NCI-H146 (cell line): Measurements from ENCODE around the gene MGAT3.

Source experiments
- DNase-seq: peaks from one replicate; lab custom pipeline; 2025; lab: John Stamatoyannopoulos, UW

The MGAT3 gene

DNA sequence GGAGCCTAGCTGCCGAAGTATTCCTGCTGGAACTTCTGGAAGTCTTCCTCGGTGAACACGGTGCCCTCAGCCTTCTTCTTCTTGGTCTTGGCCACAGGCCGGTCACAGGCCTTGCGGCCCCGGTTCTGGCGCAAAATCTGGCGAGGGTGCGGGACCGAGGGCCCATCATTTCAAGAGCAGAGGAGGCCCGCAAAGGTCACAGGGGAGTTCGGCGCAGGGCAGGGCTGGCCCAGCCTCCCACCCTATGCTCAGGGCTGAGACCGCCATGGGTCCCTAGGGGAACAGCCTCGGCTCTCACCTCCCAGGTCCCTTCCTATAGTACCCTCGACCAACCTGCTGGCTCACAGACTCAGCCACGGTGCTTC, 72.7 kb downstream of the MGAT3 start:
- no peak for DNase-seq

GRCh38 chr22:39530116-39530515, 73.3 kb downstream of the MGAT3 start:
- no peak for DNase-seq

GRCh38 chr22:39530692-39531331, 74.0 kb downstream of the MGAT3 start:
- no peak for DNase-seq

GRCh38 chr22:39532215-39533073, 75.6 kb downstream of the MGAT3 start, which contains the start of gene RPS19BP1:
TSS of gene RPS19BP1 (minus strand) at chr22:39532748. CDS start at chr22:39532738, 10 bp downstream.
- peak; percentile 99 for DNase-seq

DNA sequence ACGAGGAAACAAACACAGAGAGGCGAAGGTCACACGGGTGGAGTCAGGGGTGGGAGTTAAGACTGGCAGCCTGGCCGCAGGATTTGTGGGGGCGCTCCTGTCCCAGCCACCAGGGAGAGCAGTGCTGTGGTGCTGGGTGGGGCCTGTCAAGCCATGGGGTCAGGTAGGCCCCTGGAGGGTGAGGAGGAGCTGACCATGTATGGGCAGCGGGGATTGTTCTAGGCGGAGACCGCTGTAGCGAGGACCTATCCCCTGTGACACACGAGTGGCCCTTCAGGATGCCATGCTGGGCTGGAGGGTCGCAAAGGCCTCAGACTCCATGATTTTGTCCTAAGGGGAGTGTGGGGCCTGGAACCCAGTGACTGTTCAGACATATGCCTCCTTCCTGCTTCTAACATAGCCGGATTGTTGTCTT, 77.3 kb downstream of the MGAT3 start:
- no peak for DNase-seq

DNA sequence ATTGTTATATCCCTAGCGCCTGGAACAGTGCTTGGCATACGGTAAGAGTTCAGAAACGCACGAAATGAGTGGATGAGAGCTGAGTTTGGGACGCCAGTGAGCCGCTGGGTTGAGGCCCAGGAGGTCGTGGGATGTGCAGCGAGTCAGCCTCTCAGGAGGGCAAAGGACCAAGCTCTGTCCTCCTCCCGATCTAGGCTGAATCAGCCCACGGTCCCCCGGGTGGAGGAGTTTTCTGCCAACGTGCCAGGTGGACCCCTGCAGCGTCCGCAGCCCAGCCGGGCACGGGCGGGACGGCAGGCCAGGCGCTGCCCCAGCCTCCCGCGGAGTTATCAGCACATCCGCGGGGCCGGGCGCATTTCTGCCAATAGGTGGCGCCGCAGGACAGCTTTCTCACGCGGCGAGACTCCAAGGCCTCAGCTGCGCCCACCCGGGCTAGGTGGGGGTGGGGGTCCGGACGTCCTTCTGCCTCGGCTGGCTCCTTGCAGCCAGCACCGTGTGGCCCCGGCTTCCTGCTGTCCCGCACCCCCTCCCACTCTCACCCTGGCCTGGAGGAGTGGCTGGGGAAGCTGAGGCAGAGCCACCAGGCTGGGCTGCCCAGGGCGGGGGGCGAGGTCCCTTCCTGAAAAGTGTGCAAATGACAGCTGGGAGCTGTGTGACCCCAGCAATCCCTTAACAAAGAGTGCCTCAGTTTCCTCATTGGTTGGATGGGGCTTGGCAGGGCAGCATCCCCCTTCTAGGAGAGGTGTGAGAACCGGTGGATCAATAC, 78.0 kb downstream of the MGAT3 start:
- peak; percentile 62 for DNase-seq

DNA sequence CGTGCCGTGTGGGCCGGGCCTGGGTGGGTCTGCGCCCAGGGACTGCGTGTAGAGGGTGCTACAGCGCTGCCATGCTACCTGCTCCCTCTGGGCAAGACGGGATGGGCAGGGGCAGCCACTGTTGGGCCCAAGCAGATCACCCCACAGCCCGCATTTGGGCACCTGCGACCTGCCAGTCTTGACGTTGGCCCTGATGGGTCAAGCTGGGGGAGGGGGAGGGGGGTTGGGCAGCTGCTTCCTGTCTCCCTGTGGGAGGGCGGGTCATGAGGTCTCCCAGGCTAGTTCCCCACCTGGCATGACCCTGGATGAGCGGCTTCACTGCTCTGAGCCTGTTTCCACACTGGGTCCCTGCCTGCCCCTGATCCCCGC, 78.5 kb downstream of the MGAT3 start:
- peak; percentile 34 for DNase-seq

DNA sequence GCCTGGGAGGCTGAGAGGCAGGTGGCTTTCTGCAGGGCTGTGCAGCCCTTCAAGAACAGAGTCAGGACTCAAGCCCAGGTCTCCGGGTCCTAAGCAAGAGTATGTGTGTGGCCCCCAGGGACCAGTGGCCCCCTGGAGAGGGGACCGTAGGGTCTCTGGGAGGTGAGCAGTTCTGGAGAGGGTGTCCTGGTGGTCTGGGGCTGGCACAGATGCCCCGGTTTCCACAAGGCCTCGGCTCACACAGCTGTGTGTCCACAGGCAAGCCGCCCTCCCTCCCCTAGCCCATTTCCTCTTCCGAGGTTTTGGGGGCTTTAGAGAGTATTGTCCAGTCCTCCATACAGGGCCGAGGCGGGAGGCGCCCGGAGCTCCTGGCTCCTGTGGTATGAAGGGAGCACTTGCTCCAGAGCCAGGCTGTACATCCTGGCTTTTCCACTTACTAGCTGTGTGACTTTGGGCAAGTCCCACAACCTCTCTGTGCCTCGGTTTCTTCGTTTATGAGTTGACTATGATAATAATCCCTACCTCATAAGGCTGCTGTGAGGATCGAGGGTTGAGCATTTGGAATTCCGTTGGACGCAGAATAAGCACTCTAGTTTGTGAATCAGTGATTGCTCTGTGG, 79.1 kb downstream of the MGAT3 start:
- no peak for DNase-seq

- DNase-seq: no peak
Measured at GRCh38 chr22:39536711-39537110, 79.9 kb downstream of the MGAT3 start.

DNA sequence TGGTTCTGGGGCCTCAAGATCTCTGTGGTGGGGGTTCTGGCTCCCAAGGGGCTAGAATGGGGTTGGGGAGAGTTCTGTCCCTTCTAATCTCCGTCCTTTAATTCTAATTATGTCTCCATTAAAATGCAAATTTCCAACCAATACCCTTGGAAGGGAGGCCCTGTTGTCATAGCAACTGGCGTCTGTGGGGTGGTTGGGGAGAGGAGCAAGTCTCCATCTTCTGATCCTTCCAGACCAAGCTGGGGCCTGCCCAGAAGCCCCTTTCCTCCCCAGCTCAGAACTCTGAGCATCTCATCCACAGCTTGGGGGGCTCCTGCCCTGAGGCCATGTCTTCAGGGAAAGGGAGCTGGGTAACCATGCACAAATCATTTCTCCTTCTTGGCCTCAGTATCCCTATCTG, 81.2 kb downstream of the MGAT3 start:
- DNase-seq: no peak
